GM19025 (cell line): ENCODE results near the gene L1CAM.

Source experiments
- ATAC-seq: cut with Tn5 transposase; IDR thresholded peaks from one replicate; pipeline ENCODE4 v1.9.1; 2021; ENCODE audit warnings: mild to moderate bottlenecking, low read depth, moderate library complexity; ENCODE audit not compliant: unreplicated experiment

Gene L1CAM

DNA sequence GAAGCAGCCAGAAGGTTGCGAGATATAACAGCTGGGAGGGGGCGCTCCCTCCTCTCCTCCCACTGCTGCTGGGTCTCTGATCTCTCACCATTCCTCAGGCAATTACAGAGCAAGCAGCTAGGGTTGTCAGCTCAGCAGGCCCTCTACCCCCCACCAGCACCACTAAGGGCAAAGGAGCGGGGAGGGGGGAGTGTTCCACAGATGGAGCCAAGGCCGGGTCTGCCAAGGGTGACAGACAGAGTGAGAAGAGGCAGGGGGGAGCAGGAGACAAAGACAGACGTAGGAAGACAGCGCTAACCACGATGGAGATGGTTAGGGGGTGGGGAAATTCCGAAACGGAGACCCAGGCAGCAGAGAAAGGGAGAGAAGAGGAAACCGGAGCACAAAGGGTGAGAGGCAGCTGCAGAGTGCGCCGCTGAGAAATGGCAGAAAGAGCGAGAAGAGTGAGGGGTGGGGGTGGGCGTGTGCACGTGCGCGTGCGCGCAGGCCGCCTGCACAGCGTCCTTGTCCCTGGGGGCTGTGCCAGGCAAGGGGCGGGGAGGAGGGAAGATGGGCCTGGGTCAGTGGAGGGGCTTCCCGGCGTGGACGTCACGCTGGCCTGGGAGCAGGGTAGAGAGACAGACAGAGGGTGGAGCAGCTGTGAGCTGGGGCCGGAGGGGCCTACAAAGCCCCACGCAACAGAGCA lies 6.9 kb downstream of the L1CAM start:
- no peak for ATAC-seq

DNA sequence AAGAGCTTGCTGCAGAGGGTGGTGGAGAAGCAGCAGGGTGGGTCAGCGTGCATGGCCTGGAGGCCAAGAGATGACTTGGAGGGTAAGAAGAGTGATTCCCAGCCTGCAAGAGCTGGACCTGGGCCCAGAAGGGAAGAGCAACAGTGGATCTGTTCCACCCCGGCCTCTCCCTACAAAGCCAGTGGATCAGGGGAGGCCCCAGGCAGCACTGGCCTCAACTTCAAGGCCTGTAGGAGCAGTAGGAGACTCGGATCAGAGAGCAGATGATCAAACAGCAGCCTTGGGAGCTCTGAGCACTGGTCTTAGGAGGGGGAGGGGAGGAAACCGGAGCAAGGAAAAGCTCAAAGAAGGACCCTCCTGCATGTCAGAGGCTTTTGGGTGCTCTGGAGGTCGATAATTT lies 7.6 kb downstream of the L1CAM start:
- ATAC-seq = no peak

DNA sequence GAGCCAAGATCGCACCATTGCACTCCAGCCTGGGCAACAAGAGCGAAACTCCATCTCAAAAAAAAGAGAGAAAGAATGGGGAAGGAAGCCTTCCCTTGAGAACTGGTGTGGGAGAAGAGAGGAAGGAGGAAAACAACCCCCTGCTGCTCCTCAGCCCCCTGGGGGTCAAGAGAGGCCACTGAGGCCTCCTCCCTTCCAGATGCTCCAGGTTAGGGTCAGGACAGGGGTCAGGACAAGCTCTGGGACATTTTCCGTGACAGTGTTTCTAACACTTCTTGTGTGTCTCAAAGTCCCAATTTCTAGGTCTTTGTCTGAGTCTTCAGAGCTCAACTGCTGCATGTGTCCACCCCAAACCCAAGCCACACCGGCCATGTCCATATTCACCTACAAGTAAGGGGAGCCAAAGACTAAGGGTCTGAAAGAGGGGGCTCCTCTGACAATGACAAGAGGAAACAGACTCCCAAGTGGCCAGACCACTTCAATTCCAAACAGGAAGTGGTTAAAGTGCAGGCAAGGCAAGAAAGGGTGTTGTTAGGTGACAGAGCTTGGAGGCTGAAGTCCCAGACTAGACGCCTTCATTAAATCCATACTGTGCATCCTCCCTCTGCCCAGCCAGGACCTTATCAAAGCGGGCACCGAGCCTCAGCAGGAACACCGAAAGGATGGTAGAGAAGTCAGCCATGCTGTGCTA lies 8.3 kb downstream of the L1CAM start:
- no peak for ATAC-seq

DNA sequence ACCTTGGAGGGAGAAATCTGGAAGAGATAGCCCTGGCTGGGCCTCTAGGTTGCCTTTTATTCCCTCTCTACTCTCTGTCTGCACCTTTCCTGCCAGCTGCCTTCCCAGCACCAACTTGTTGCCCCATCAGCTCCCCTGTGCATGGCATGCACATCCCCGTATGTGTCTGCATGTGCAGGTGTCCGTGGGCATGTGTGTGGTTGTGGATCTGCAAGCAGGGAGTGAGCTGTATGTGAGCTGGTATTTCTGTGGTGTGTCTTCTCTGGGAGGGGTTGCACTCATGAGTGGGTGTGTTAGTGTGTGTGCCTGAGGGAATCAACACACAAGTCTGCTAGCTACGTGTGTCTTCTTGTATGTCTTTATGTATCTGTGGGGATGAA lies 9.9 kb downstream of the L1CAM start:
- ATAC-seq = no peak

DNA sequence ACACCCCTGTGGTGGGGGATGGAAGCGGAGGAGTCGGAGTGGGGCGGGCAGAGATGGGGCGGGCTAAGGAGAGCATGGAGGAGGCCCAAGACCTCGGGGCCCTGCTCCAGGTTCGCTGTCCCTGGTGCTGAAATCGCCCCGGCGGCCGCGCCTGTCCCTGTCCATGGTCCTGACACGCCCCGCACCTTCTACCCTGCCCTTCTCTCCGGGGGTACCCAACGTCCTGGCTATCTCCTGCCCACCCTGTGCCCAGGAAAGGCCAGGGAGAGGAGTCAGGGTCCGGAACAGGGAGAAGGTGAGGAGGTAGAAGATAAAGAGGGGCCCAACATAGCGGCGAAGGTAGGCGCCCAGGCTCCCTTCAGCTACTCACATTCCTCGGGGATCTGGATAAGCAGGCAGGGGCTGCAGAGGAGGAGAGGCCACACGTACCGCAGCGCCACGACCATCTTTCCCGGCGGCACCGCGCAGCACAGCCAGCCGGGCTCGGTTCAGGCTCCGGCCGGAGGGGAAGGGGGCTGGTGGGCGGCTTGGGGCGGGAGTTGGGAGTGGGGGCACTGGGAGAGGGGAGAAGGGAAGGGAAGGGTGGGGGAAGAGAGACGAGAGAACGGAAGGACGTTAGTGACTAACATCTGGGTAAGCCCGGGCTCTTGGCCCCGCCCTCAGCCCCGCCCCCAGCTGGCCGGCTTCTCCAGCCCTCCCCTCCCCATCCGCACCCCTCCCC lies 10.4 kb downstream of the L1CAM start:
- ATAC-seq = no peak

DNA sequence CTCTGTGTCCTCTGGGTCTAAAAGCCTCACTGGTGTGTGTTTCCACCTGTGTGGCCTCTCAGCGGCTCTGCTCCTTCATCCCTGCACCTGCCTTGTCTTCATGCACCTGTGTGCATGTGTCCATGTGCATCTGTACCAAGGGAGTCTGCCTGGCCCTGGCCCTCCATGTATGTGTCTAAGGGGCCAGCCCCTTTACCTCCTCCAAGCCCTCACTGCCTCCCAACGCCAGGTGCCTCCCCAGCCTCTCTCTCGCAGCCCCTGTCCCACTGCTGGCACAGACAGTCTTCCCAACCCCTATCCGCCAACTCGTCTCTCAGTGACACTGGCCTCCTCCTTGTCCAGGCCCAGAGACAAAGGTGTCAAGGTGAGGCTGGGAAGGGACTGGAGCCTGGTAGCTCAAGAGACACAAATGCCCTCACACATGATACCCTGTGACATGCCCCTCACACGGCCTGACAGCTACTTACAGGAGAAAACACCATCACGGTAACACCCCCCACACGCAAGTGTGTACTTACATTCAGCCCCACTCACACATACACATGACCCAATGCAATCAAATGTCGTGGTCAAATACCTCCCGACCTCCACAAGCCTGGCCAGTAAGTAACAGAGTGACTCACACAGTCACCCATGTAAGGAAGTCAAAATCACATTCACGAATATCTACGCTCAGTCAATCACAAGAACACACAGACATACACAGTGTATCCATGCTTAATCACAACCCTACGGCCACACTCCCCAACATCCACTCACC lies 11.4 kb downstream of the L1CAM start:
- no peak for ATAC-seq

DNA sequence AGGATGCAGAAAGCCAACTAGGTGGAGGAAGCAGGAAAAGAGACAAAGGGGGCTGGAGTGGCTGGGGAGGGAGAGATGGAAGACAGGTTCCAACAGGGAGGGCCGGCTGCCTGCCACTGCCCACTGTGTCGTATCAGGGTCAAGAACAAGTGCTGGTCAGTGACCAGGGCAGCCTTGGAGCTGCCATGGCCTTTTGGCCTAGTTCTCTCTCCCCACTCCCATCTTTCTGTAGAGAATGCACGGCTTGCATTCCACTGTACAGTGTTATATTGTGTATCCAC lies 11.9 kb downstream of the L1CAM start:
- ATAC-seq = no peak

DNA sequence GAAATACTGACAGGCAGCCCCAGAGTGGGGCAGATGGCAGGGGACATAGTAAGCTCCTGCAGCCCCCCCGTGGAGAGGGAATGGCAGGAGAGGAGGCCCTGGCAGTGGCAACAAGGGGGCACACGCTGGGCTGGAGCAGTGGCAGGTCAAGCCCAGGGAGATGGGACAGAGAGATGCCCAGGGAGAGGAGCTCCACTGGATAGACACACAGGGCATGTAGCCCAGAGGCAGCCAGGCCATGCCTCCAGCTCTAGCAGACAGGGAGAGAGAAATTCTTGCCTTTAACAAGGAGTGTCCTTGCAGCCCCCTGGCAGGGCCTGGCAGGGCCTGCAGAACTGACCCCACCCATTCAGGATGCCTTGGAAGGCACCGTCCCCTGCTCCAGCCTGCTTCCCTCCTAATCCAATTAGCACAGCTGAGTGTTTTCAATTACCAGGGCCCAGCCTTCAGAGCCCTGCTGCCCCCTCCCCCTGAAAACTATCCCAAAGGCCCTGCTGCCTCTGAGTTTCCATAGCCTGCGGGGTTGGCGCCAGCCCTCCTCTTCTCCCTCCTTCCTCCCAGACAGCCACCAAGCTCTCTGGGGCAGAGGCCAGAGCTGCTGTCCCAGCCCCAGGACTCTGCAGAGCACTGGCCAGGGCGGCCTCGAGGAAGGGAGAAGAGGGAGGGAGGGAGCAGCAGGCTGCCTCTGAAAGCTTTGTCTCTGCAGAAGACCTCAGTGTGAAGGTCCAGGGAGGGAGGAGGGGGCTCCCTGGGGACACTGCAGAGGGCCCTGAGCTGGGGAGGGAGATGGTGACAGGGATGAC lies 12.5 kb downstream of the L1CAM start:
- ATAC-seq = no peak

DNA sequence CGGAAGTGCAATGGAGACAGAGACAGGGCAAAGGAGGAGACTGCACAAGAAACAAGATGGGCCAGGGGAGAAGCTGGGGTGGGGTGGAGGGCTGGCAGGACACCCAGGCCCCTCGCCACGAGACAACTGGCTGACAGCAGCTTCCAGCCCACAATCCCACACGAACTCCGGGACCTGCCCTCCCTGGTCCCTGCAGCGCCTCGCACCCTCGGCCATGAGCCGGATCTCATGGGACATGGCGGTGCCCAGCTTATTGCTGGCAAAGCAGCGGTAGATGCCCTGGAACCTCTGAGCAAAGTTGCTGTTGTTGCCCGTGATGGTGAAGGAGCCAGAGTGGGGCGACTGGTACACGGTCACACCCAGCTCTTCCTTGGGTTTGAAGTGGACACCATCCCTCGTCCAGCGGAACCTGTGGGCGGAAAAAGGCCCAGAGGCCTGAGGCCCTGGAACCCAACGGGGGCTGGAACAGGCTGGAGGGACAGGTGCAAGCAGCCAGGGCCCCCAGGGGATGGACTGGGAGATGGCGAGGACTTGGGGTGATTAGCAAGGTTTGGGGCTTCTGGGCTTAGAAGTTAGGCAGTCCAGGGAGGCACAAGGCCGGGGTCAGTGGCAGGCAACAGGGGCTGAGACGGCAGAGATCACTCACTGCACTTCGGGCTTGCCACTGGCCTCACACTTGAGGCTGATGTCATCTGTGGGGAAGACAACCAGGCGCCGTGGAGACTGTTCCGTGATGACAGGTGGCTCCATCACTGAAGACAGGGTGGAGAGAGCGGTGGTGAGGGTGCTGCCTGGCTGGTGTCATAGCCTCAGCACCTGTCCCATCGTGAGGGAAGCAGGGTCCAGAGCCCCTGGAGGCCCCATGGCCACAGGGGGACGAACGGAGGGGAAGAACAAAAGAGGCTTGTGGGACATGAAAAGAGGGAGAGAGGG lies 13.8 kb downstream of the L1CAM start:
- ATAC-seq = no peak

DNA sequence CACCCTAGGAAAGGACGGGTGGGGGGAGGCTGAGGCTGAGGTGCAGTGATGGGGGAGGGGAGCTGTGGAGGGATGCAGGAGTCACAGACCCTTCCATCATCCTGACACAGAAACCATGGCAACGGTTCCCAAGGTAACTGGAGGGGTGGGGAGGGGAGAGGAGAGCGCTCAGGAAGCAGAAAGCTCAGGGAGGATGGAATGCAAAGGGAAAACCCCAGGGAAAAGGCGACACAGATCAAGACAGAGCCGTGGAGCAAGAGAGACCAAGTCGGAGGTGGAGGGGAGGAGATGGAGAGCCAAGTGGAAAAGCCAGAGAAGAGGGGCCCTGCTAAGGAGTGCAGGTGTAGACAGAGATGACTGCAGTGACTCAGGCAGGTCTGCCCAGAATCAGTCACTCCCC lies 14.5 kb downstream of the L1CAM start:
- no peak for ATAC-seq

DNA sequence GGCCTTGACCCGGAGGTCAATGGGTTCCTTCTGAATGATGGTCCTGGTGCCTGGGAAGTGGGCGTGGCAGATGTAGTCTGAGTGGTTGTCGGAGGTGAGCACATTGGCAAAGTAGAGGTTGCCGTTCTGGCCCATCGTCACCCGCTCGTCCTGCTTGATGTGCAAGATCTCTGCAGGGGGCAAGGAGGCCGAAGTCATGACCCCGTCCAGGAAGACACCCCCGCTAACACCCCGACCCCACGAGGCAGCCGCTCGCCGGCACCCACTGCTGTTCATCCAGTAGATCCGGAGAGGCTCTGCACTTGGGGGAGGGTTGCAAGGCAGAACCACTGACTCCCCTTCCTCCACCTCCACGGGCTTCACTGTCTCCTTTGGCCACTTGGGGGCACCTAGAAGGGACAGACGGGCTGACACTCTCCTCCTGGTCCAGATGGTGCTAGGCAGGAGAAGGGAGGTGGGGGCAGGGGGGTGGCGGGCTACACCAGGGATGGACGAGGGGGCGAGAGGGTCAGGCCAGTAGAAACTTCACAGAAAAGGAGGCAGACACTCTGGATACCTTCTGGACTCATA lies 15.1 kb downstream of the L1CAM start:
- no peak for ATAC-seq

DNA sequence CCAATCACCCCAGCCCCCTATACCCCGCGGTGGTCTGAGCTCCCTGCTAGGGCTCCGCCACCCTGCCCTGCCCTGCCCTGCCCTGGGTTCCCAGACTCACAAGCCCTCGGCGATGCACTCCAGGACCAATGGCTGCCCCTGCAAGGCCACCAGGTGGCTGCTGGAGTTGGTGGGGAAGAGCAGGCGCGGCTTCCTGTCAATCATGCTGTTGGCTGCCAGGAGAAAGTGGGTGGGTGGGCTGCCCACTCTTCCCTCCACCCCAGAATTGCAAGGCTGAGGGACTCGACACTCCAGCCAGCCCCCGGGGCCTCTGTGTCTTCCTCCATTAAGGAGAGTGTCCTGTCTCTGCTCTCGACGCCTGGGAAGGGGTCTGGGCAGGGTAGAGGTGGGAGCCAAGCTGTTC lies 15.7 kb downstream of the L1CAM start:
- ATAC-seq = no peak

DNA sequence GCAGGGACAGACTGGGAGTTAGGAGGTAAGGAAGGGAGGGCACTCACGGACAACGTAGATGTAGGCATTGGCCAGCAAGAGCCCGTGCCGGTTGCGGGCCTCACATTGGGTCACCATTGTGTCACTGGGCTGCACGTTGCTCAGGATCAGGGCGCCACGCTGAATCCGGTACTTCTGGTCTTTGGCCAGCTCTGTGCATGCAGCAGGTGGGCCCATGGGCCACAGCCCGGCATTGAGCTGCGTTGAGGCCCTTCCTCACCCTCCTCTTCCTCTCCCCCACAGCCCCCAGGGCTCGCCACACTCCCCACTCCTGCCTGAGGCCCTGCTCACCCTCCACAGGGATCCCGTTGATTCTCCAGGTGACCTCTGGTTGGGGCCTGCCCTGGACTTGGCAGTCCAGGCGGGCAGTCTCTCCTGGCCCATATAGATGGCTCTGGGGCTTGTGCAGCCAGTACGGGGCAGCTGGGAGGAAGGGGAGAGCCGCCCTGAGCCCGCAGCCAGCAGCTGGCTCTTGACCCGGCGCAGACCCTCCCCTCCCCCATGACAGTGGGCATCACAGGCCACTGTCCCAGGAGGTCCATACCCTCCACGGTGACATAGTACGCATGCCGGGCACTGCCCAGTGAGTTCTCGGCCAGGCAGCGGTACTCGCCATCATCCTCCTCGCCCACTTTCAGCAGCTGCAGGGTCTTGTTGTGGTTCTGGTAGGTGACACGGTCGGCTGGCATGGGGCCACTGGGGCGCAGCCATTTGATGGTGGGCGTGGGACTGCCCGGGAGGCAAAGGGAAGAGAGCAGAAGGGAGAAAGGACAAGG lies 16.3 kb downstream of the L1CAM start:
- ATAC-seq = no peak

DNA sequence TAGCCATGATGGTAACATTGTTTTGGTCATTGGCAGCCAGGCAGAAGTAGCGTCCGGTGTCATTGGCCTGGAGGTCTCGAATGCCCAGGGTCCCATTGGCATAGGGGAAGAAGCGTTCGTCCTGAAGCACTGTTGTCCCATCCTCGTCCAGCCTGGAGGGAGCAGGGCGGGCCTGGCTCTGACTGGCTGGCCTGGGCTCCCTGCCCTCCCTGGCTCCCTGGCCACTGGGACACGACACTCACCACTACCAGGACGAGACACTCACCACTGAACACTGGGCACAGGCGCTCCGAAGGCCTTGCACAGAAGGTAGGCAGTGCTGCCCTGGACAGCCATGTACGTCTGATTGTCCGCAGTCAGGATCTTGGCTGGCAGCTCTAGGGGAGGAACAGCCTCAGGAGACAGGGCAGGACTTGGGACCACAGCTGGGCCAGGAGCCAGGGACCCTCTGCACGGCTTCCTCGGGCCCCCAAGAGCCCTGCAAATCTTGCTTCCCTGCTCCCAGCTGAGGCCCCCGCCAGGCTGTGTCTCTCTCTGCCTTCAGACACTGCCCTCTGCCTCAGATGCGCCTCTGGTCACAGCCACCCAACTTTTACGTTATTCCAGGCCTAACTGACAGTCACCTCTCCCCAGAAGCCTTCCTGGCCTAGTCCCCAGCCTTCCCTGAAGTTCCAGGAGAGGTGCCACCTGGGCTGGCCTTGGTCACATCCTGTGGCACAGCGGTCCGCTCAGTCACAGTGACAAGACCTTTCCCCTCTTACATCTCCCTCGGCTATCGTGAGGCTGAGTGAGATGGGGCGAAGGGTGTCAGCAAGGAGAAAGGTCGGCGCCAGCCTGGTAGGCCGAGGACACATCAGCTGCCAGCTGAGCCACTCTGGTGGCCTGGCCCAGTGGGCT lies 17.1 kb downstream of the L1CAM start:
- ATAC-seq = no peak

DNA sequence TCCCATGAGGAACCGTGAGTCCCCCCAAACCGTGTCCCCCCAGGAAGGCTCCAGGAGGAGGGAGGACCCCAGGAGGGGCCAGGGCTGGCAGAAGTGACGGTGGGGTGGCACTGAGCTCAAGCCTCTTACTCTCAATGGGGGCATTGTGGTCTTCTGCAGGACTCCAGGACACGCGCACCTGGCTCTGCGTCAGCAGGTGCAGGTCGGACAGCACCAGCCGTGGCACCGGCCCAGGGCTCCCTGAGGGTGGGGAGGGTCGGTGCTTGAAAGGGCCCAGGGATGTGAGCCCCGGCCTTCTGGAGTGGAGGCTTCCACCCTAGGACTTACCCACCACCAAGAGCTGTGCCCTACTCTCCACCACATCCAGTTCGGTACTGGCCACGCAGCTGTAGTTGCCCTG lies 18.3 kb downstream of the L1CAM start:
- ATAC-seq = no peak

DNA sequence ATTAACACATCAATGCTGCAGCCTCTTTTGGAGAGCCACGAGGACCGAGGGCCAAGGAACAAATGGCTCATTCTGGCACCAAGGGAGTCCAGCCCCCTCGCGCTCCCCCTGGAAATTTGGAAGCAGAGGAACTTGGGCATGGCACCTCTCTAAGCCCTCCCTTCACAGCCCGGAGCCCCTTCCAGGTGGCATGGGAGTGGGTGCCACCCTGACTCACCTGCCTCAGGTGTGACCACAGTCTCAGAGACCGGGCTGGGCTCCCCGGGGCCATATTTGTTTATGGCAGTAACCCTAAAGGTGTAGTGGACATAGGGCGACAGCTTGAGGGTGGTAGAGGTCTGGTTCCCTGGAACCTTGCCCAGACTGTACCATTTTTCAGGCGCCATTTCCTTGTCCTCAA lies 18.8 kb downstream of the L1CAM start:
- no peak for ATAC-seq

DNA sequence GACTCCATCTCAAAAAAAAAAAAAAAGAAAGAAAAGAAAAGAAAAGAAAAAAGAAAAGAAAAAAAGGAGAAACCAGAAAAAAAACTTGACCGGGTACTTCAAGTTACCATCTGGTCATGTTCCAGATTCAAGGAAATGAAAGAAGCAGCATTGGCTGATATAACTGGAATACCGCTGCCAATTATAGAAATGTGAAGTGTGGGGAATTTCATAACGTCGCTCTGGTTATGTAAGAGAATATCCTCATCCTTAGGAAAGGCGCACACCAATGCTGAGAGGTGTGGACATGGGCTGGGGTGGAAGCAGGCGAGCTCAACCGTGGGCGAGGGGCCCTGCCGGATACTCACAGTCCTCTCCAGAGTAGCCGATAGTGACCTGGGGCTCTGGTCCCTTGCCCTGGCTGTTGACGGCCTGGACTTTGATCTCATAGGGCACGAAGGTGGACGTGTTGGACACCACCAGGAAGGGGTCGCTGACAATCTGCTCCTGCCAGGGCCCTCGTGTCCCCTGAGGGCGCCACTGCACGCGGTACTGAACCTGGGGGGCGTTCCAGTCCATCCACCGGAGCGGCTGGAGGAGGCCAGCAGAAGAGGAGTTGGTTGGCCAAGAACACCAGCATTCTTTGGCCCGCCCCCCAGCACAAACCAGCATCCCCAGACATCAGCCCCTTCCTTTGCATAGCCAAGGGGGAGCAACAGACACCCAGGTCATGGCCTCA lies 19.5 kb downstream of the L1CAM start:
- no peak for ATAC-seq
